WTC11 (cell line): ENCODE data around the gene CFAP100. TPM values are rescaled to one million over a fixed set of nuclear protein-coding genes. Genes with fewer than 3 reads are reported as not detected.

Experiments
- ATAC-seq: fragments of 200-7000 bp; cut with Tn5 transposase; 2 replicates; pipeline ENCODE4 v1.10.0; 2021; ENCODE audit warnings: mild to moderate bottlenecking, moderate library complexity
- CTCF ChIA-PET: fragments of 300-600 bp; sonication (Branson Sonifier 250); formaldehyde crosslinking; loops from one replicate; lab custom pipeline; 2021; ENCODE audit warnings: antibody characterized with exemption; lab: Charles Lee
- POLR2A ChIA-PET: fragments of 350-600 bp; sonication (Branson Sonifier 250); formaldehyde crosslinking; loops from one replicate; lab custom pipeline; 2021; ENCODE audit warnings: antibody characterized with exemption; lab: Charles Lee
- DNase-seq: peaks from one replicate; pipeline ENCODE4 v3.0.0; 2021; ENCODE audit warnings: low spot score
- H3K27ac Mint-ChIP-seq: 2 replicates; pipeline ENCODE4 v1.8.0; 2021; ENCODE audit warnings: mixed read lengths
- H3K27me3 Mint-ChIP-seq: 2 replicates; pipeline ENCODE4 v1.8.0; 2021; ENCODE audit warnings: low read depth, mild to moderate bottlenecking, moderate library complexity, mixed read lengths
- H3K36me3 Mint-ChIP-seq: 2 replicates; pipeline ENCODE4 v1.8.0; 2021; ENCODE audit warnings: mixed read lengths
- H3K4me1 Mint-ChIP-seq: 2 replicates; pipeline ENCODE4 v1.8.0; 2022; ENCODE audit warnings: mixed read lengths
- H3K4me3 Mint-ChIP-seq: 2 replicates; pipeline ENCODE4 v1.8.0; 2021; ENCODE audit warnings: mild to moderate bottlenecking, moderate library complexity, mixed read lengths
- H3K9me3 Mint-ChIP-seq: 2 replicates; pipeline ENCODE4 v1.8.0; 2021; ENCODE audit warnings: mixed read lengths
- ATF3 ChIP-seq: sonication (generic); formaldehyde crosslinking; conservative IDR thresholded peaks from 2 replicates; pipeline ENCODE4 v1.8.1; 2022; ENCODE audit warnings: mild to moderate bottlenecking, missing genetic modification reagents
- CDX4 ChIP-seq: fragments of 250-450 bp; sonication (Bioruptor Pico); IDR thresholded peaks from 2 replicates; pipeline ENCODE4 v1.9.0; 2021; ENCODE audit warnings: moderate library complexity, mild to moderate bottlenecking, inconsistent platforms, borderline replicate concordance
- CREM ChIP-seq: sonication (generic); formaldehyde crosslinking; IDR thresholded peaks from 2 replicates; pipeline ENCODE4 v1.8.1; 2022; ENCODE audit warnings: mild to moderate bottlenecking, missing genetic modification reagents, moderate library complexity
- E2F4 ChIP-seq: sonication (generic); formaldehyde crosslinking; IDR thresholded peaks from 2 replicates; pipeline ENCODE4 v1.8.1; 2022; ENCODE audit warnings: low read depth, mild to moderate bottlenecking, moderate library complexity, missing genetic modification reagents, borderline replicate concordance
- FOXP1 ChIP-seq: sonication (generic); formaldehyde crosslinking; IDR thresholded peaks from 2 replicates; pipeline ENCODE4 v1.8.0; 2022; ENCODE audit warnings: missing genetic modification reagents, mild to moderate bottlenecking, moderate library complexity, borderline replicate concordance
- GABPB1 ChIP-seq: sonication (generic); formaldehyde crosslinking; IDR thresholded peaks from 2 replicates; pipeline ENCODE4 v1.8.1; 2023; ENCODE audit warnings: mild to moderate bottlenecking, missing genetic modification reagents
- IRF2 ChIP-seq: sonication (generic); formaldehyde crosslinking; IDR thresholded peaks from 2 replicates; pipeline ENCODE4 v1.8.0; 2022; ENCODE audit warnings: low read depth, missing genetic modification reagents, borderline replicate concordance
- MYBL2 ChIP-seq: sonication (generic); formaldehyde crosslinking; IDR thresholded peaks from 2 replicates; pipeline ENCODE4 v1.8.1; 2023; ENCODE audit warnings: mild to moderate bottlenecking, moderate library complexity, missing genetic modification reagents
- NFATC4 ChIP-seq: fragments of 250-450 bp; sonication (Bioruptor Pico); IDR thresholded peaks from 2 replicates; pipeline ENCODE4 v1.9.0; 2021; ENCODE audit warnings: mild to moderate bottlenecking
- NFYB ChIP-seq: sonication (generic); formaldehyde crosslinking; conservative IDR thresholded peaks from 2 replicates; pipeline ENCODE4 v1.8.0; 2022; ENCODE audit warnings: low read depth, missing genetic modification reagents
- NR3C1 ChIP-seq: sonication (generic); formaldehyde crosslinking; conservative IDR thresholded peaks from 2 replicates; pipeline ENCODE4 v1.8.1; 2023; ENCODE audit warnings: low read depth, mild to moderate bottlenecking, missing genetic modification reagents
- PREB ChIP-seq: sonication (generic); formaldehyde crosslinking; IDR thresholded peaks from 2 replicates; pipeline ENCODE4 v1.8.1; 2022; ENCODE audit warnings: mild to moderate bottlenecking, missing genetic modification reagents, moderate library complexity, borderline replicate concordance
- SOX15 ChIP-seq: fragments of 250-450 bp; sonication (Bioruptor Pico); IDR thresholded peaks from 2 replicates; pipeline ENCODE4 v1.9.0; 2021; ENCODE audit warnings: mild to moderate bottlenecking
- TCF7 ChIP-seq: sonication (generic); formaldehyde crosslinking; IDR thresholded peaks from 2 replicates; pipeline ENCODE4 v1.8.0; 2022; ENCODE audit warnings: mild to moderate bottlenecking, low read depth, missing genetic modification reagents, moderate library complexity
- ZNF512 ChIP-seq: sonication (generic); formaldehyde crosslinking; IDR thresholded peaks from 2 replicates; pipeline ENCODE4 v1.8.1; 2022; ENCODE audit warnings: missing genetic modification reagents, borderline replicate concordance
- ZNF532 ChIP-seq: fragments of 250-450 bp; sonication (Bioruptor Pico); IDR thresholded peaks from 2 replicates; pipeline ENCODE4 v1.9.0; 2021; ENCODE audit warnings: mild to moderate bottlenecking, borderline replicate concordance
- total RNA-seq: library from RNA; stranded (reverse); gene quantifications from 3 replicates; pipeline ENCODE4 v1.2.3, GENCODE V29; 2021

Gene CFAP100
- total RNA-seq, 1 experiment from 2014 or later, result not detected

GRCh38 chr3:126480861-126481260 is 86.2 kb downstream of the CFAP100 start:
- ChIA-PET POLR2A (interaction anchor here (0.5 kb wide), 1 partner anchor 182 kb away, joined by 3 read pairs; no protein-coding TSS in a partner anchor), CTCF (no interaction called here)
- no peak overlapping the region for H3K27ac Mint-ChIP-seq
- ATAC-seq, result no peak
- no peak overlapping the region for H3K4me3 Mint-ChIP-seq
- DNase-seq, result no peak
- H3K4me1 Mint-ChIP-seq, result peaks cover 34% of the 10 kb centered on the region
- TF ChIP-seq ATF3 (CRISPR knock-in tag) (no peak), IRF2 (no peak), NFATC4 (CRISPR knock-in tag) (no peak), ZNF512 (CRISPR knock-in tag) (no peak), MYBL2 (CRISPR knock-in tag) (no peak), SOX15 (no peak), FOXP1 (CRISPR knock-in tag) (no peak), ZNF532 (CRISPR knock-in tag) (no peak), NR3C1 (CRISPR knock-in tag) (no peak), CDX4 (CRISPR knock-in tag) (no peak), TCF7 (CRISPR knock-in tag) (no peak), NFYB (CRISPR knock-in tag) (no peak), E2F4 (CRISPR knock-in tag) (no peak), CREM (CRISPR knock-in tag) (no peak), GABPB1 (no peak)
- no peaks in the 10 kb centered on the region for H3K36me3 Mint-ChIP-seq
- no peaks in the 10 kb centered on the region; the same call in 1 of the 2 replicates for H3K27me3 Mint-ChIP-seq
- H3K9me3 Mint-ChIP-seq, result no peaks in the 10 kb centered on the region

- no peaks in the 10 kb centered on the region for H3K9me3 Mint-ChIP-seq
- ChIA-PET POLR2A (no interaction called here), CTCF (no interaction called here)
- H3K27ac Mint-ChIP-seq, result no peak overlapping the region
- DNase-seq (no peak), ATAC-seq (no peak)
- no peaks in the 10 kb centered on the region; the same call in 1 of the 2 replicates for H3K27me3 Mint-ChIP-seq
- H3K4me1 Mint-ChIP-seq, result peaks cover 38% of the 10 kb centered on the region
- H3K4me3 Mint-ChIP-seq, result no peak overlapping the region
- no peaks in the 10 kb centered on the region for H3K36me3 Mint-ChIP-seq
- TF ChIP-seq GABPB1 (peak; percentile 49; the same call in 1 of the 2 replicates), PREB (no peak)
Observed at GRCh38 chr3:126481808-126482502, 87.2 kb downstream of the CFAP100 start.
